ENCODE results near the gene UBTD1.
A peak's percentile ranks its signal among the peaks of the same experiment; 100 is the strongest.
"Not testable (repeated sequence)": the region's sequence is repeated elsewhere in the genome, so short reads cannot be mapped to it uniquely, and the experiment has no call there.

The UBTD1 gene

GRCh38 chr10:97498841-97499560 is at the start of gene UBTD1:
Gene UBTD1, plus strand, starts transcription at chr10:97498924. Its CDS starts 280 bp downstream, at chr10:97499204.
- DNase-seq (ENCODE audit: low read depth in 3 of 3) = peak in 2 of 3 experiments; percentile 14 to 38

GRCh38 chr10:97450828-97451227 is 47.9 kb upstream of the UBTD1 start:
- no peak for DNase-seq (ENCODE audit: low read depth in 3 of 3)

DNA sequence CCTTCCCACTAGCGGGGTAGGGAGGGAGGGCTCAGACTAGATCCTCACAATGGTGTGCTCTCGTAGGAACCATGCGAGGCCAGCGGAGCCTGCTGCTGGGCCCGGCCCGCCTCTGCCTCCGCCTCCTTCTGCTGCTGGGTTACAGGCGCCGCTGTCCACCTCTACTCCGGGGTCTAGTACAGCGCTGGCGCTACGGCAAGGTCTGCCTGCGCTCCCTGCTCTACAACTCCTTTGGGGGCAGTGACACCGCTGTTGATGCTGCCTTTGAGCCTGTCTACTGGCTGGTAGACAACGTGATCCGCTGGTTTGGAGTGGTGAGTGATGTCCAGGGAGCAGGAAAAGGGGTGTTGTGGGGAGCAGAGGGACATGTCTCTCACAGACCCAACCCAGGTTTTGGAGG is 47.1 kb upstream of the UBTD1 start:
- no peak for DNase-seq (ENCODE audit: low read depth in 3 of 3)

GRCh38 chr10:97452352-97452751 is 46.4 kb upstream of the UBTD1 start:
- DNase-seq (ENCODE audit: low read depth in 3 of 3) = no peak

DNA sequence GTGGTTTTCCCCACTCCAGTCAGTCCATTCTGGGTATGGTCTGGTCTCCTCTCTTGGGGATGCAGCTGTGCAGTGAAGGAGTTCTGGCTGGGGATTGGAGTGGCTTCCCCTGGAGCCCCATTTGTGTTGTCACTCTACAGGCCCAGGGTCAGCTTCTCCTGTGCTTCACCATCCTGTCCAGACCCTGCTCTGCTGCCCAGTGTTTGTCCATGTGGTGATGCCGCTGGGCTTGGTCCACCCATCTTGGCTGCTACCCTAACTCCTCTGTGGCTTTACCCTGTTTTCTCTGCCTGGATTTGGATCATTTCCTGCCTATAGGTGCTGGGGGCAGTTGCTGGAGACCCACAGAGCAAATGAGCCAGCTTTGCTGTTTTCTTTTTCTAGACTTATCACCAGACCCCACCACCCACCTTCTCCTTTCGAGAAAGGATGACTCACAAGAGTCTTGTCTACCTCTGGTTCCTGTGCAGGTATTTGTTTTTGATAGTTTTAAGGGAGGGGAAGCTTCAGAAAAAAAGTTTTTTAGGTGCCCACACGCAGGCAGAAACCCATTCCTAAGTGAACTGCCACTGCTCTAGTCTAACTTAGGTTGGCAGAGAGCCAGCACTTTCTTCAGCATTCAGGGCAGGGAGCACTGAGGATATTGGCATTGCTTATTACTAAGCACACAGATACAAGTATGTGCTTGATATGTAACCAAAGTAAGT is 44.2 kb upstream of the UBTD1 start:
- DNase-seq (ENCODE audit: low read depth in 3 of 3) = peak in 2 of 3 experiments; percentile 9 to 36

GRCh38 chr10:97456034-97456685 is 42.6 kb upstream of the UBTD1 start:
- no peak for DNase-seq (ENCODE audit: low read depth in 3 of 3)

DNA sequence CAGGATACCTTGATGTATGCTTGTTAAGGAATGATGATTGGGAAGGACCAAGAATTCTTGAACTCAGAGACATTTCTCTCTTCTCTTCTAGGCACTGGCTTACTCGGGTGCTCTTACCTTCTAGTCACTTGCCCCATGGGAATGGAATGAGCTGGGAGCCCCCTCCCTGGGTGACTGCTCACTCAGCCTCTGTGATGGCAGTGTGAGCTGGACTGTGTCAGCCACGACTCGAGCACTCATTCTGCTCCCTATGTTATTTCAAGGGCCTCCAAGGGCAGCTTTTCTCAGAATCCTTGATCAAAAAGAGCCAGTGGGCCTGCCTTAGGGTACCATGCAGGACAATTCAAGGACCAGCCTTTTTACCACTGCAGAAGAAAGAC is 42.0 kb upstream of the UBTD1 start:
- DNase-seq (ENCODE audit: low read depth in 3 of 3) = no peak

DNA sequence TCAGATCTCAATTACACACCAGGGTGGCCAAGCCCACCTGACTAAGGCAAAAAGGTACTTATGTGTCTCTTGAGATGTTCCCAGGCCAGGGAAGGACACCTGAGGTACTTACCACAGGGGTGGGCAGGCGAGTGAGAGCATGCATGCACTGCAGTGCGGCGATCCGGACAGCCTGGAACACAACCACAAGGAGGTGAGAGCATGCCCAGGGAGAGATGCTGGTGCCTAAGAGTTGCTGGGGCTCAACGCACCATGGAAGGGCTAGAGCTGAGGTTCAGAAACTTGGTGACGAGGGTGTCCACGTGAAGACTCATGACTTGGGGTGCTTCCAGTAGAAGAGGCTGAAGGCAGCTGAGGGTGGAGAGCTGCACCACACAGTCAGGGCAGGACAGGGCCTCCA is 39.6 kb upstream of the UBTD1 start:
- DNase-seq (ENCODE audit: low read depth in 3 of 3) = no peak

DNA sequence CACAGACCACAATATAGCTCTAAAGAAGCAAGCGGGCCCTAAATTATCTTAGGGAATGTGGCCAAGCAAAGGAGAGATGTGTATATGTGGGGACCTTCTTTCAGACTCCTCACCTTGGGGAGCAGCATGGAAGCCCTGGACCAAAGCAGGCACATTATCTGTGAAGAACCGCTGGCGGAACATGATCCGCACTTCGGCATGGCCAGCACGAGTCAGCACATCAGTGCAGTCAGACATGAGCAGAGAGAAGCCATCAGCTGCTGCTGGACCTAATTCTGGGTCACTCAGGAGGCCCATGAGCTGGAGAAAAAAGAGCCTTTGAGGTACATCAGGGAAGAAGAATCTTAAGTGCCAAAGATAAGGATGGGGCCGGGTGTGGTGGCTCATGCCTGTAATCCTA is 38.8 kb upstream of the UBTD1 start:
- no peak for DNase-seq (ENCODE audit: low read depth in 3 of 3)

- DNase-seq (ENCODE audit: low read depth in 3 of 3) = no peak
Observed at GRCh38 chr10:97462309-97462708, 36.4 kb upstream of the UBTD1 start.

GRCh38 chr10:97463363-97464132 is 35.2 kb upstream of the UBTD1 start:
- no peak for DNase-seq (ENCODE audit: low read depth in 3 of 3)

- no peak for DNase-seq (ENCODE audit: low read depth in 3 of 3)
Observed at GRCh38 chr10:97464226-97464625, 34.5 kb upstream of the UBTD1 start.

DNA sequence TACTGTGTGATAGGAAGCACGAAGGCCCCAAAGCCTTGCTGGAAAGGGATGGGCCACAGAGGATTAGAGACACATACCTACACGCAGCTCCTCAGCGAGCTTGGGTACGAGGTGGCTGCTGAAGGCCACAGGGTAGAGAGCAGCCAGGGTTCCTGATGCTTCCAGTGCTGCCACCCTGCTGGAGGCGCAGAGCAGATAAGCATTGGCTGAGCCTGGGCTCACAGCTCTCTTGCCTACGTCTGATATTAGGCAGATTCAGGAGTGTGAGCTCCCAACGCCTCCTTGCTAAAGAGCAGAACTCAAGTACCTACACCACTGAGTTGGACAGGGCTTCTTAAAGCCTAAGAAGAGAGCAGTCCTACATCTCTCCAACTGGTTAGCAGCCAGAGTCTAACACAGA is 32.7 kb upstream of the UBTD1 start:
- no peak for DNase-seq (ENCODE audit: low read depth in 3 of 3)

- no peak for DNase-seq (ENCODE audit: low read depth in 3 of 3)
Observed at GRCh38 chr10:97466755-97467154, 32.0 kb upstream of the UBTD1 start.

- DNase-seq (ENCODE audit: low read depth in 3 of 3) = no peak
Observed at GRCh38 chr10:97468162-97468561, 30.6 kb upstream of the UBTD1 start.

- DNase-seq (ENCODE audit: low read depth in 3 of 3) = not testable (repeated sequence)
Observed at GRCh38 chr10:97468781-97469180, 29.9 kb upstream of the UBTD1 start.

DNA sequence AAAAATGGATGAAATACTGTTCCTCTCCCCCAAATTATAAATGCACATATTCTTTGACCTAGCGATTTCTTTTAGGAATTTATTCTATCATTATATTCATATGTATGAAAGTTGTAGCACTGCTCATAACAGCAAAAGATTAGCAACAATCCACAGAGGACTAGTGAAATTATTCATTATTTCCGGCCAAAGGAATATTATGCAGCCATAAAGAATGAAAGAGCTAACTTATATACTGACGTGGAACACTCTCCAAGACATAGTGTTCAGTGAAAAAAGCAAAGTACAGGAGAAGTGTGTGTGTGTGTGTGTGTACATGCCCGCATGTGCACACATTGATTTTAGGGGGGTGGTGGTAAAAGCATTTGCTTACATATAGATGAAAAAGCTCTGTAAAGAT is 23.8 kb upstream of the UBTD1 start:
- no peak for DNase-seq (ENCODE audit: low read depth in 3 of 3)

GRCh38 chr10:97475936-97476594 is 22.7 kb upstream of the UBTD1 start:
- DNase-seq (ENCODE audit: low read depth in 3 of 3) = no peak

GRCh38 chr10:97479410-97479809 is 19.3 kb upstream of the UBTD1 start:
- not testable (repeated sequence) for DNase-seq (ENCODE audit: low read depth in 3 of 3)

DNA sequence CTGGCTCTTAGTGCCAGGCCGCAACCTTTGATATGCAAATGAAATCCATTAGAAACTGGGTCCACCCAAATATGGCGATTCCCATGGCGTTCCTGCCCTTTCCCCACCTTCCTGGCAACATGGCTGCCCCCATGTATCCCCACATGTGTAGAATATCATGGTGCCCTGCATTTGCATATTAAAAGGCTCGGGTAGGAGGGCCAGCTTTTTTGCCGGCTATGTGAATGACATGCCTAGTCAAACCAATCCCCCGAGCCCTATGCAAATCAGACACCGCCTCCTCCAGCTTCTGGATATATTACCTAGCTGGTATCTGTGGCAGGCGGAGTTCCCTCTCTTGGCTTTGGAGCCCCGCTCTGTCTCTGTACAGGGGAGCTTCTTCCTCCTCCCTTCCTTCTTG is 18.8 kb upstream of the UBTD1 start:
- no peak for DNase-seq (ENCODE audit: low read depth in 3 of 3)

- no peak for DNase-seq (ENCODE audit: low read depth in 3 of 3)
Observed at GRCh38 chr10:97481071-97481470, 17.7 kb upstream of the UBTD1 start.

- no peak for DNase-seq (ENCODE audit: low read depth in 3 of 3)
Observed at GRCh38 chr10:97482381-97482780, 16.3 kb upstream of the UBTD1 start.
